ENCODE measurements around the gene FAAH2.
"Not testable (repeated sequence)": the region's sequence is repeated elsewhere in the genome, so short reads cannot be mapped to it uniquely, and the experiment has no call there.

The FAAH2 gene, protein sequence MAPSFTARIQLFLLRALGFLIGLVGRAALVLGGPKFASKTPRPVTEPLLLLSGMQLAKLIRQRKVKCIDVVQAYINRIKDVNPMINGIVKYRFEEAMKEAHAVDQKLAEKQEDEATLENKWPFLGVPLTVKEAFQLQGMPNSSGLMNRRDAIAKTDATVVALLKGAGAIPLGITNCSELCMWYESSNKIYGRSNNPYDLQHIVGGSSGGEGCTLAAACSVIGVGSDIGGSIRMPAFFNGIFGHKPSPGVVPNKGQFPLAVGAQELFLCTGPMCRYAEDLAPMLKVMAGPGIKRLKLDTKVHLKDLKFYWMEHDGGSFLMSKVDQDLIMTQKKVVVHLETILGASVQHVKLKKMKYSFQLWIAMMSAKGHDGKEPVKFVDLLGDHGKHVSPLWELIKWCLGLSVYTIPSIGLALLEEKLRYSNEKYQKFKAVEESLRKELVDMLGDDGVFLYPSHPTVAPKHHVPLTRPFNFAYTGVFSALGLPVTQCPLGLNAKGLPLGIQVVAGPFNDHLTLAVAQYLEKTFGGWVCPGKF

DNA sequence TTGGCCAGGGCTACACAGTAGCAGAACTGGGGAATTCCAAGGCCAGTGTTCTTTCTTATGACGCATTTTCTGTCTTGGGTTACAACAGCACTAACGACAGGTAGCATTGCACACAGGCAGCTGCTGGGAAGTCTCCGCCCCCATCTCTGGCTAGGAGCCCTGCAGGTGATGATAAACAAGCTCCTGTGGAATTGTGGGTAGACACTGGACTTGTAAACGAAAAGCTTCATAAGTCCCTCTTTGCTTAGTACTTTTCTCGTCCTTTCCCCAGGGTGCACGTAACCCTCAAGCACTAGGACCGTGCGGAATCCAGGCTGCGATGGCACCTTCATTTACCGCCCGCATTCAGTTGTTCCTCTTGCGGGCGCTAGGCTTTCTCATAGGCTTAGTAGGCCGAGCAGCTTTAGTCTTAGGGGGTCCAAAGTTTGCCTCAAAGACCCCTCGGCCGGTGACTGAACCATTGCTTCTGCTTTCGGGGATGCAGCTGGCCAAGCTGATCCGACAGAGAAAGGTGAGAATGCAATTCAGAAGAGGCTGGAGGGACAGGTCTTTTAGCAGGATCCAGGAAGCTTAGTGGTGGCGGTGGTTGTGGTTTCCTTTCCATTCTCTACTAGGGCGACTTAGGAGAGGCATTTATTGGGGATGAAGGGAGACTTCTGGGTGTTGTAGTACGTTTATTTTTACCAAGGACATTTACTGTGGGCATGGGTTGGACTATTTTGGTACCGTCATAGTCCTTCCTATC is at the start of gene FAAH2:
Gene FAAH2, plus strand, starts transcription at position 200 of the 745 bp plus-strand sequence. Its CDS starts 120 bp downstream, at position 320.
- no peak for DNase-seq (ENCODE audit: low read depth)

DNA sequence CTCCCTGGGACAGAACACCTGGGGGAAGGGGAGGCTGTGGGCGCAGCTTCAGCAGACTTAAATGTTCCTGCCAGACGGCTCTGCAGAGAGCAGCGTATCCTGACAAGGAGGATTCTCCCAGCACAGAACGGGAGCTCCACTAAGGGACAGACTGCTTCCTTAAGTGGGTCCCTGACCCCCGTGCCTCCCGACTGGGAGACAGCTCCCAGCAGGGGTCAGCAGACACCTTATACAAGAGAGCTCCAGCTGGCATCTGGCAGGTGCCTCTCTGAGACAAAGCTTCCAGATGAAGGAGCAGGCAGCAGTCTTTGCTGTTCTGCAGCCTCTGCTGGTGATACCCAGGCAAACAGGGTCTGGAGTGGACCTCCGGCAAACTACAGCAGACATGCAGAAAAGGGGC is 44.5 kb upstream of the FAAH2 start:
- DNase-seq (ENCODE audit: low read depth) = no peak

DNA sequence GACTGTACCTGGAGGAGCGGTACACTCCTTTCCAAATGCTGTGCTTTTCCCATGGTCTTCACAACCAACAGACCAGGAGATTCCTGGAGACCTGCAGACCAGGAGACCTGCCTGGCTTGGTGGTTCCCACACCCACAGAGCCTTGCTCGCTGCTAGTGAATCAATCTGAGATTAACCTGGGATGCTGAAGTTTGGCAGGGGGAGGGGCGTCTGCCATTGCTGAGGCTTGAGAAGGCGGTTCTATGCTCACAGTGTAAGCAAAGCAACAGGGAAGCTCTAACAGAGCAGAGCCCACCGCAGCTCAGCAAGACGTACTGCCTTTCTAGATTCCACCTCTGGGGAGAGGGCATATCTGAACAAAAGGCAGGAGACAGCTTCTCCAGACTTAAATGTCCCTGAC is 34.5 kb upstream of the FAAH2 start:
- no peak for DNase-seq (ENCODE audit: low read depth)

DNA sequence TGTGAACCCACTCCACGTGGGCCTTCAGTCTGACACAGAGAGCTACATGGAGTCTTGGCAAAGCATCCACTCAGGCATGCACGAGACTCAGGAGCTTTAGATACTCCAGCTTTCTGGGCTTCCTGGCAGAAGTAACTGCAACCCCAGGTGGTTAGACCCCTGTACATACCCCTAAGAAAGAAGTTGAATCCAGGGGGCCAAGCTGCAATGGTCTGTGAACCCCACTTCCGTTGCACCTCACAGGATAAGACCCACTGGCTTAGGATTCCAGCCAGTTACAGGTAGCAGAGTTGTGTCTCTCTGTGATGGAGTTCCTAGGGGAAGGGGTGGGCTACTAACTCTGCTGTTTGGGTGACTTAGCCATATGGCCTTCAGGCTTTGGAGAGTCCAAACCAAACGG is 21.4 kb upstream of the FAAH2 start:
- no peak for DNase-seq (ENCODE audit: low read depth)

DNA sequence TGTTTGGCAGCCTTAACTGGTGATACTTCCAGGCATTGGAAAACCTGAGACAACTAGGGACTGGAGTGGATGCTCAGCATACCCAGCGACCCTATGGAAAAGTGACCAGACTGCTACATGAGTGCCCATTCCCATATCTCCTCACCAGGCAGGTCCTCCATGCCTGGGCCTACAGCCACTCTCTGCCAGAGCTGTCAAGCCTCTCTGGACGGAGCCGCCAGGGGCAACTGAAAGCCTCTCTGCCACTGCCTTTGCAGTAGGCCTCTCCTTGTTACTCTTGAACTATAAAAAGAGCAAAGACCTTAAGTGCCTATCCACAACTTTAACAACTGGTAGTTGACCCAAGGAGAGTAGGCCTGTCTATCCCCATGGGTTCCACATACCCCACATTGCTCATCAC is 20.2 kb upstream of the FAAH2 start:
- no peak for DNase-seq (ENCODE audit: low read depth)

DNA sequence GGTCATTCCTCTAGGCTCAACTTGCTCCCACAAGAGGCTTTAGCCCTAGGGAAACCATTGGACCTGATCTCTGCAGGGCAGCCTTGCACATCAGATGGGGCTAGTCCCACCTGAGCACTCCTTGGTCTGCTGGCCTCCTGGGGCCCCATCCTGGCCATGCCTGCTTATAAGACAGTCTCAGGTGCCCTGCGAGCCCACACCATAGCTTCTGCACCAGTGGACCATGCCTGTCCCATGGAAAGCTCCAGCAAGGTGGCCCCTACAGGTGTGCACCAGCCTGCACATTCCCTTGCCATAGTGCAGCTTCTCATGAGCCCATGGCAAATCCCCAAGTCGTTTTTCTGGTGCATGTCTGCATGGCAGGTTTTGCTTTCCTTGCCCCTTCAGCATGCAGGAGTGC is 19.6 kb upstream of the FAAH2 start:
- no peak for DNase-seq (ENCODE audit: low read depth)

DNA sequence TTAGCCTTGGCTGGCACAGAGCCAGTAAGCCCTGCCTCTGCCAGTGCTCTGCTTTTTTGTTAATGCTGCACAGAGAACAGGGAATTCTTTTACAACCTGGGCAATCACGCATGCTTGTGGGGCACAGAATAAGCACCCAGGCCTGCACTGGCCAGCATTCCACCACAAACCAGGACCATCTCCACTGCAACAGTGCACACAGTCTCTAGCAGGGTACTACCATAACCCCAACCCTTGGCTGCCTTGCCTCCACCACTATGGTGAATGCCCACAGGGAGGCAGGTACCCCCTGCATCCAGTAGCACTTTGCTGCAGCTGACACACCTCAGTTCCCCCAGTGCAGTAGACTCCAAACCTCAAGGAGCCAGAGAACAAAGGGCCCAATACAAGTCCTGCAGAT is 19.2 kb upstream of the FAAH2 start:
- no peak for DNase-seq (ENCODE audit: low read depth)

DNA sequence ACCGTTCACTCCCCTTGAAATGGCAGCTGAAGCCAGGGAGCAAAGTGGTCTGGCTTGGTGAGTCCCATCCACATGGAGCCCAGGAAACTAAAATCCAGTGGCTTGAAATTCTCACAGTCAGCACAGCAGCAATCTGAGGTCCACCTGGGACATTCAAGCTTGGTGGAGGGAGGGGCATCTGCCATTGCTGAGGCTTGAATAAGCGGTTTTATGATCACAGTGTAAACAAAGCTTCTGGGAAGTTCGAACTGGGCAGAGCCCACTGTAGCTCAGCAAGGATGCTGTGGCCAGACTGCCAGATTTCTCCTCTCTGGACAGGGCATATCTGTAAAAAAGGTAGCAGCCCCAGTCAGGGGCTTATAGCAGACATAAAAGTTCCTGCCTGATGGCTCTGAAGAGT is 15.5 kb upstream of the FAAH2 start:
- DNase-seq (ENCODE audit: low read depth) = no peak

DNA sequence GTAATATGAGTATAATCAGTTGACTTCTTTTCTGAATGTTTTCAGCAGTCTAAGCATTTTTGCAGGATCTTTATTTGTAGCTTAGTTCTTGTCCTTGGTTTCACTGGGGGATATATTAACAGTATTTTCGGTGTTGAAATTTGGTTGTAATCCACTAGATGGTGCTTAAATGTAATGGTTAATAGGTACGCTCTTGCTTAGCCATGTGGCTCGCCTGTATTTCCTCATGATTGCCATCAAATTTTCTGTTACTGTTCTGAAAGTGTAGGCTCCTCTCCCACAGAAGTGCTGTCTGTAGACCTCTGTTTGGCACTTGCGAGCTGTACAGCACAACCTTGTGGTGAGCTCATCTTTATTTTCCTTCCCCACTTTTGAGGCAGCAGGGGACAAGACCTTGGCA is 3.9 kb upstream of the FAAH2 start:
- DNase-seq (ENCODE audit: low read depth) = no peak

DNA sequence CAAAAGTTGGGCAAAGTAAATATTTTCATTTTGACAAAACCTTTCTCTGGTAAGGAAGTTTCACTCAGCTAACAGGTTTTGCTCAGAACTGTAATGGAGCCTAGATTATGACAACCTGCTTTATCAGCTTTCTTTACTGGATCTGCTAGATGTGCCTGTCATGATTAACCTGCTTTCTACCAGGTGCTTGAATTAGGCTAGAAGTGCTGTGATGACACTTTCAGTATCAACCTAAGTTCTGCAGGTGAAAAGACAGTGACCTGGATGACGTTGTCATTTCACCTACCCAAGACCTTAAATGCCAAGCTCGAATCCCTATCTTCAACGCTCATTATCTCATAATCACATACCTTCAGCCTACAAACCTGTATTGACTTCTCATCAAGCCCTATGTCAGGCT is 1.5 kb upstream of the FAAH2 start:
- no peak for DNase-seq (ENCODE audit: low read depth)

DNA sequence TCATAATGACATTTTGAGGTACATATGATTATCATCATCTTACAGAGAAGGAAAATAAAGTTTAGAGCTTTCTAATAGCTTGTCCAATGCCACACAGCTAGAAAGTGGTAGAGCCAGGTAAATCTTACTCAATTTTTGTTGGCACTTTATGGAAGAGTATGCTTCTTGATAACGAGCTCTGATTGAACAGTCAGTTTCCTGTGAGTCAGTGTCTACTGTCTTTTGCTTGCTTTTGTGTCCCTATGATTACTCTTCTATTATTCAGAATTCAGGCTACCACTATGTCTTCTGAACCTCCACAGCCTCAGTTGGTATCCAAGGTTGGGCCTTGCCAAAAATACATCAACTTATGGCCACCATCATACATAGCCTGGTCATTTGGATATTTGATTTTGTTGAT is 2.6 kb downstream of the FAAH2 start:
- DNase-seq (ENCODE audit: low read depth) = no peak

DNA sequence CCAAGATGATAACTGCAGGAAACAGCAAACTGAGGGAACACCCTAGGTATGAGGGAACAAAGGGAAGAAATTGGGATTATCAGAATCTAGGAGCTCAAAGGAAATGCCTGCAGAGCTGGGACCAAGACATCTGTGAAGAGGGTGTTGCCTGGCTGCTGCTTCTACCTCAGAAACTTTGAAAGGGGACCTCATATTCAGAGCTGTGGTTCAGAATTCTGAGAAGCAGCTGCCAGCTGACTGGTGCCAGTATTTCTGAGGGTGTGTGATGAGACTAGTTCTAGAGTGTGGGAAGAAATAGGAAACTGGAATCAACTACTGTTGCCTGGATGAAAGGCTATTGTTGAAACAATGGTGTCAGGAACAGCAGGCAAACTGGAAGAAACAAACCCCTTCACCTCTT is 8.5 kb downstream of the FAAH2 start:
- DNase-seq (ENCODE audit: low read depth) = no peak

DNA sequence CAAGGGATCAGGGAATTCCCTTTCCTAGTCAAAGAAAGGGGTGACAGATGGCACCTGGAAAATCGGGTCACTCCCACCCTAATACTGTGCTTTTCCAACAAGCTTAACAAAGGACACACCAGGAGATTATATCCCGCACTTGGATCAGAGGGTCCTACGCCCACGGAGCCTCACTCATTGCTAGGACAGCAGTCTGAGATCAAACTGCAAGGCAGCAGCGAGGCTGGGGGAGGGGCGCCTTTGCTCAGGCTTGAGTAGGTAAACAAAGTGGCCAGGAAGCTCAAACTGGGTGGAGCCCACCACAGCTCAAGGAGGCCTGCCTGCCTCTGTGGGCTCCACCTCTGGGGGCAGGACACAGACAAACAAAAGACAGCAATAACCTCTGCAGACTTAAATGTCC is 9.2 kb downstream of the FAAH2 start:
- not testable (repeated sequence) for DNase-seq (ENCODE audit: low read depth)

DNA sequence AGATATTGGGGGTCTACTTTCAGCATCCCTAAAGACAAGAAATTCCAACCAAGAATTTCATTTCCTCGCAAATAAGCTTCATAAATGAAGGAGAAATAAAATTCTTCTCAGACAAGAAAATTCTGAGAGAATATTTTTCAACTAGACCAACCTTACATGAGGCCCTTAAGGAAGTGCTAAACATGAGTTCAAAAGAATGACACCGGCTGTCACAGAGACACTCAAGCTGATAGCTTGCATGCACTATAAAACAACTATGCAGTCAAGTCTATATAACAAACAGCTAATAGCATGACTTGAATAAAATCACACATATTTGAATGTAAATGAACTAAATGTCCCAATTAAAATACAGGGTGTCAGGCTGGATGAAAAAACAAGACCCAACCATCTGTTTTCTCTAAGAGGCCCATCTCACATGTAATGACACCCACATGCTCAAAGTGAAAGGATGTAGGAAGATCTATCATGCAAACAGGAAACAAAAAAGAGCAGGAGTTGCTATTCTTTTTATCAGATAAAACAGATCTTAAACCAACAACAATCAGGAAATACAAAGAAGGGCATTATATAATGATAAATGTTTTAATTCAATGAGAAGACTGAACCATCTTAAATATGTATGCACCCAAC is 27.2 kb downstream of the FAAH2 start:
- DNase-seq (ENCODE audit: low read depth) = no peak

DNA sequence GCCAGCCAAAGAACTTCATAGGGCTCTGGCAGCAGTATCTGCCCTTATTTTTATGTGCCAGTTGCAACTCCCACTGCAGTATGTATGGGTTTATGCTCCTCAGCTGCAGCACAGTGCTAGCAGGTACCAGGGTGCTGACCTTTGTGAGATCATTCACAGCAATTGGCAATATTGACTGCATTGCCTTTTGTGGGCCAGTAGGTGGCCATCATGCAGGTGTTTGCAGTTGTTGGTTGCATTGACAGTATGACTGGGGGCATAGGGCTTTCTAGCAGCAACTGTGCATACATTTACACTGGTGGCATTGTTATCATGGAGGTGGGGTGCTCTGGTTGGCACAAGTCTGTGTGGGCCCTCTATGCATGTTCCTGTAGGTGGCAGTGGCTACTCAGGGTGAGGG is 42.5 kb downstream of the FAAH2 start:
- DNase-seq (ENCODE audit: low read depth) = no peak

DNA sequence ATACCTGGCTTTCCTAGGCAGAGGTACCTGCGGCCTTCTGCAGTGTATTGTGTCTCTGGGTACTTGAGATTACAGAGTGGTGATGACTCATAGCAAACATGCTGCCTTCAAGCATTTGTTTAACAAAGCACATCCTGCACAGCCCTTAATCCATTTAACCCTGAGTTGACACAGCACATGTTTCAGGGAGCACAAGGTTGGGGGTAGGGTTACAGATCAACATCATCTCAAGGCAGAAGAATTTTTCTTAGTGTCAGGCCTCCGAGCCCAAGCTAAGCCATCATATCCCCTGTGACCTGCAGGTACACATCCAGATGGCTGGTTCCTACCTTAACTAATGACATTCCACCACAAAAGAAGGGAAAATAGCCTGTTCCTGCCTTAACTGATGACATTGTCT is 49.3 kb downstream of the FAAH2 start:
- DNase-seq (ENCODE audit: low read depth) = not testable (repeated sequence)

DNA sequence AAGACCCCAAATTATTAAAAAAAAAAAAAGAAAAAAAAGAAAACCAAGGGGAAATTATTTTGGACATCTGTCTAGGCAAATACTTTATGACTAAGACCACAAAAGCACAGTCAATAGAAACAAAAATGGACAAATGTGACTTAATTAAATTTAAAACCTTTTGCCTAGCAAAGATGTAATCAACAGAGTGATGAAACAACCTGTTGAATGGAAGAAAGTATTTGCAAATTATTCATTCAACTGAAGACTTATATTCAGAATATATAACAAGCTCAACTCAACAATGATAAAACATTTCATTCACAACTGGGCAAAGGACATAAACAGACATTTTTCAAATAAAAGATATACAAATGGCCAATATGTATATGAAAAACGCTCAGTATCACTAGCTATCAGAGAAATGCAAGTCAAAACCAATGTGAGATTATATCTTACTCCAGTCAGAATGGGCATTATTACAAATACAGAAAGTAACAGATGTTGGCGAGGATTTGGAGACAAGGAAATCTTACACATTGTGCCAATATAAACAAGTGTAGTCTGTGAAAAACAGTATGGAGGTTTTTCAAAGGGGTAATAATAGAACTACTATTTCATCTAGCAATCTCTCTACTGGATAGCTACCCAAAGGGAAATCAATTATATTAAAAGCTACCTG is 67.1 kb downstream of the FAAH2 start:
- DNase-seq (ENCODE audit: low read depth) = no peak

DNA sequence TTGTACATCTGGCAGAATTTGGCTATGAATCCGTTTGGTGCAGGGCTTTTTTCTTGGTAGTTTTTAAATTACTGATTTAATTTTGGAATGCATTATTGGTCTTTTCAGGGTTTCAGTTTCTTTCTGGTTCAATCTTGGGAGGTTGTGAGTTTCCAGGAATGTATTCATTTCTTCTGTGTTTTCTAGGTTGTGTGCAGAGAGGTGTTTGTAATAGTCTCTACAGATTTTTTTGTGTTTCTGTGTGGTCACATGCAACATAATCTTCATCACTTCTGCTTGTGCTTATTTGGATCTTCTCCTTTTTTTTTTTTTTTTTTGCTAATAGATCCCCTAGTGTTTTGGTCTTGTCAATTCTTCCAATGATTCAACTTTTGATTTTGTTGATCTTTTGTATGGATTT is 77.6 kb downstream of the FAAH2 start:
- no peak for DNase-seq (ENCODE audit: low read depth)

DNA sequence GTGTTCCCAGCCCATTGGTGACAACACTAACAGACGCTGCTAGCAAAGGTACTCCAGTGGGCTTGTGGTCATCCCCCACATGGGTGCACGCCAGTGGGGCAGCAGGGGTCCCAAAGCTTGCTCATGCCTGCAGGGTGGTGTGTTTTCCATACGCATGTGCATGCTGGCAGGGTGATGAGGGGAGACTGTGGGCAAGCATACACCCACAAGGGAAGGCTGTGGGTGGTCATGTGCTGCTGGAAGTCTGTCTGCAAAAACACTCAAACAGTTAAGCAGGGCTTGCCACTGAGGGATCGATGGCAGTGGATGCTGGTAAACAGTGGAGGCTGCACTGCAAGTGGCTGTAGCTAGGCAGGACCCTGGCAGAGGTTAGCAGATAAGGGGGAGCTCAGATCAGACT is 79.9 kb downstream of the FAAH2 start:
- no peak for DNase-seq (ENCODE audit: low read depth)

DNA sequence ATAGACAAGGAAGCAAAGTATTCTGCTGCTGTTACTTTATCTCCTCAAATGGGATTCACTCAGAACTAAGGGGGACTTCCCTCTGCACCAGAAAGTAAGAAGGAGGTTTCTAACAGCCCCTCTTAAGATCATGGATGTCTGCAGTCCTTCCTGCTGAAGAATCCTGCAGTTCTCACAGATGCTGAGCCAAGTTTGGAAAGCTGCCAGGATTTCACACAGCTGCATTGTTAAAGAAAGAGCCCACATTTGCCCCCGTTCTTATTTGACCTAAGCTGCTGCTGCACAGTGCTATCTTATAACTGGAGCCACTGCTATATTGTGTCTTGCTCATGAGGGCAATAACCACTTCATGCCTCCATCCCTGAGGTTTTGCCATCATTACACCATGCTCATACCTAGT is 81.1 kb downstream of the FAAH2 start:
- DNase-seq (ENCODE audit: low read depth) = no peak

DNA sequence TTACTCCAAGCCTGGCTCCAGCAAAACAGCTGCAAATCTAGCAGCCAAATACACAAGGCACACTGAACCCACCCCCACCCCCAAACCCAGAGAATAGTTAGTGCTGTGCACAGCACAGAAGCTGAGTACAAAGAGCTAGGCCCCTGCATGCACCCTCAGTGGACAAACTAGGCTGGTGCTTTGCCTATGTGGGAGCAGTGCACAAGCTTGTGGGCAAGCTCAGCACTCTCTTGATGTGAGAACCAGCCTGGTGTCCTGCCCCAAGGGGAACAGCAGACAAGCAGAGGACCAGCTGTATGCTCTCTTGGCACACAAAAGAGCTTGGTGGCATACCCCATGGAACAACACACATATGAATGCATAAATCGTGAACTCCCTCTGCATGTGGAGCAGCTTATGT is 81.7 kb downstream of the FAAH2 start:
- DNase-seq (ENCODE audit: low read depth) = no peak

DNA sequence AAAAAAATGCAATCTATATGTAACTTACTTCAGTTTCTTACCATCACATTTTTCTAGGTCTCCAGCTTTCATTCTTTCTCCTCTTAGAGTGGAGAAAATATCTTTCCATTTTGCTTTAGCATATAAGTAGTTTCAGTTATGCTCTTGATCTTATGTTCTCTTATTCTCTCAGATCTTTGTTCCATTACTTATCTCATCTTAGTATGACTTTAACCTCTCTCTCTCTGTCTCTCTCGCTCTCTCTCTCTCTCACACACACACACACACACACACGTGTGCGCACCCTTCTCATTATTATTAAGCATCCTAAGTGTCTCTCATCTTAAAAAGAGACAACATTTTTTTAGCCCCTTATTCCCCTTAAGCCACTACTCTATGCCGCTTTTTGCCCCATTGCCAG is 92.8 kb downstream of the FAAH2 start:
- no peak for DNase-seq (ENCODE audit: low read depth)
